Uterine smooth muscle cell (primary cell): ENCODE results near the gene C6orf120. TPM values are rescaled to one million over a fixed set of nuclear protein-coding genes. Genes with fewer than 3 reads are reported as not detected.

ENCODE experiments used
- total RNA-seq: library from RNA; depleted of rRNA; stranded (reverse); fragments of >200 nt; gene quantifications from 2 replicates; pipeline ENCODE4 v1.2.3, GENCODE V29; 2014

The C6orf120 gene
- total RNA-seq = 44.2 and 50.4 TPM in 2 replicates

GRCh38 chr6:169701954-169702839 lies at the start of gene C6orf120, which contains the start of gene WDR27:
TSS of gene C6orf120 (plus strand) at chr6:169702126. CDS start at chr6:169702460, 334 bp downstream.
TSS of gene WDR27 (minus strand) at chr6:169702029. CDS start at chr6:169689005, 13,024 bp downstream.

GRCh38 chr6:169724494-169725124 lies 22.7 kb downstream of the C6orf120 start, which contains the start of gene PHF10:
TSS of gene PHF10 (minus strand) at chr6:169724500. CDS start at chr6:169723931, 569 bp downstream.

GRCh38 chr6:169751242-169752073 lies 49.5 kb downstream of the C6orf120 start, which contains the start of the genes DYNLT2 and ERMARD:
TSS of gene DYNLT2 (minus strand) at chr6:169751572. CDS start at chr6:169751458, 114 bp downstream.
TSS of gene ERMARD (plus strand) at chr6:169751622. CDS start at chr6:169751658, 36 bp downstream.

Other genes starting within 250 kb of the C6orf120 start
- gene WDR27, start 97 bp upstream of the C6orf120 start, total RNA-seq = 27.1 and 28.1 TPM in 2 replicates
- gene PHF10, start 22.4 kb downstream of the C6orf120 start, total RNA-seq = 12.2 and 17.5 TPM in 2 replicates
- 1.5 and 2.0 TPM in 2 replicates for gene DYNLT2, start 49.4 kb downstream of the C6orf120 start, total RNA-seq
- 28.6 TPM in 2 replicates for gene ERMARD, start 49.5 kb downstream of the C6orf120 start, total RNA-seq